ENCODE results near the gene MPC2.
"Not testable (repeated sequence)": the region's sequence is repeated elsewhere in the genome, so short reads cannot be mapped to it uniquely, and the experiment has no call there.

The MPC2 gene

GRCh38 chr1:167904652-167905130 is 32.2 kb downstream of the MPC2 start:
- DNase-seq: no peak

- DNase-seq: no peak
Observed at GRCh38 chr1:167900907-167901306, 36.0 kb downstream of the MPC2 start.

DNA sequence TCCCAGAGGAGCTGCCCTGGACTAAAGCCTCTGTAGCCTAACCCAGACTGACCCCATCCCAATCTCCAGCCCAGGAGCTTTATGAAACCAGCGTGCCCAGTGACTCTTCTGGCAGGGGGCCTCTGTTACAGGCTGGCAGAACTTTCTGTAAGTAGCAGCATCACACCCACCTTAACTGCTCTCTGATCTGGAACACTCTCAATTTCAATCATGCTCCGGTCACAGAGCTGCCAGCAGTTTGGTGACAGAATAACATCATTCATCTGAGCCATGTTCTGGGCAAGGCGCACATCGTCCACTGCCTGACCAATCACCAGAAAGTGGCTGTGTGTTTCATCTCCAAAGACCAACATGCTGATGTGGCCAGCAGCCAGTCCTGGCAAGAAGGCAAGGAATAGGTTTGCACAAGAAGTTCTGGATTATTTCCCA is 37.6 kb downstream of the MPC2 start:
- no peak for DNase-seq

DNA sequence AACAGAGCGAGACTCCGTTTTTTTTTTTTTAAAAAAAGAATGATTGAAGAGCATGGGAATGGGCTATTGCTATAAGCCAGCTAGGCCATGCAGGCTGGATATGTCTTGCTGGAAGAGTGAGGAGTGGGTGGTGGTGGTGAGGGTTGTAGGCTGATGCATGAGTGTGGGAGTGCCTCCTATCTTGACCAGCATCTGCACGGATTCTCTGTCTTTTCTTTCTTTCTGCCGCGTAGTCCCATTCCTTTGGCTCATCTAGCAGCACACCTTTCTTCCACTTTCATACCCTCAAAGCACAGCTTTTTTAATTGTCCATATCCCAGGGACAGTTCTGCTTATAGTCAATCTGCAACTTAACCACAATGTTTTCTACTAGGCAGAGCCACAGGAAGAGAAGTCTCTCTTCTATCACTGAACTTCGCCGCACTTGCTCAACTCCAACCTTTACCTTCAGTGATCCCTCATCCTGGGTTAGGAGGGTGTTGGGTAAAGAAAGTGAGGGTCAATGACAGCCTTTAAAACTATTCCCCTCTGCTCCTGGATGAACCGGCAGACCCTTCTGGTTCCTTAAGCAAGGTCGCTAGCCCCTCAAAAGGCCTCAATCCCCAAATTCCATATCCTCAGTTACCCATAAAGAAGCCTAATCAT is 38.2 kb downstream of the MPC2 start:
- no peak for DNase-seq

DNA sequence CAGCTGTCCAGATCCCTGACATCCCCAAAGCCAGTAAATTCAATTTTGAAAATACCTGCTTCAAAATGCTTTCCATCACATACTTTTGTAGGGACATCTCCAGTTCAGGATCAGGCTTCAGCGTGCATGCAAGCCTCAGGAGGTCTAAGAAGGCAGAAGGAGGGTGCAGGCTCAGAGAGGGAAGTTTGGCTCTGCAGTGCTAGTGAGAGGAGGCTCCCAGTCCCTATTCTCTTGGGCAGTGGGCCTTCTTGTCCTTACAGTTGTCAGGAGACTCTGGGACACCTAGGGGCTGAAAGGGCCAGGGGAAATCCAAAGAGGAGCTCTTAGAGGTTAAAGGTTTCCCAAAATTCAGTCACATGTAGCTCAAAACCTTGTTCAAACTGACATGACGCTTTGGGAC is 43.1 kb downstream of the MPC2 start:
- no peak for DNase-seq

DNA sequence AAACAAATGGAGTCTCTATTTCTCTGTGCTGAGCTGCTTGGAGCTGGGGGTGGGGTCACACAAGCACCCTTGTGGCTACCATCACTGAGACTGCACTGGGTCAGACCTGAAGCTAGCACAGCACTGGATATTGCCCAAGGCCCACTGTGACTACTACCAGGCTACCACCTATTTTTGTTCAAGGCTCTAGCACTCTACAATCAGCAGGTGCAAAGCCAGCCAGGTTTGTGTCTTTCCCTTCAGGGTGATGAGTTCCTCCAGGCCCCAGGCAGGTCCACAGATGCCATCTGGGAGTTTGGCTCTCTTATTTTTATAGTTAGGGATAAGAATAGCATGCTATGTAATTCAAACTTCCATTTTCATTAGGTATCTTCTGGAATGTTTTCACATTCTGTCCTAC is 46.5 kb downstream of the MPC2 start:
- DNase-seq: no peak

DNA sequence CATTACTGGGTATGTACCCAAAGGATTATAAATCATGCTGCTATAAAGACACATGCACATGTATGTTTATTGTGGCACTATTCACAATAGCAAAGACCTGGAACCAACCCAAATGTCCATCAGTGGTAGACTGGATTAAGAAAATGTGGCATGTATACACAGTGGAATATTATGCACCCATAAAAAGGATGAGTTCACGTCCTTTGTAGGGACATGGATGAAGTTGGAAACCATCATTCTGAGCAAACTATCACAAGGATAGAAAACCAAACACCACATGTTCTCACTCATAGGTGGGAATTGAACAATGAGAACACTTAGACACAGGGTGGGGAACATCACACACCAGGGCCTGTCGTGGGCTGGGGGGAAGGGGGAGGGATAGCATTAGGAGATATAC is 49.7 kb downstream of the MPC2 start:
- DNase-seq: not testable (repeated sequence)

GRCh38 chr1:167882376-167882775 is 54.5 kb downstream of the MPC2 start:
- DNase-seq: no peak

DNA sequence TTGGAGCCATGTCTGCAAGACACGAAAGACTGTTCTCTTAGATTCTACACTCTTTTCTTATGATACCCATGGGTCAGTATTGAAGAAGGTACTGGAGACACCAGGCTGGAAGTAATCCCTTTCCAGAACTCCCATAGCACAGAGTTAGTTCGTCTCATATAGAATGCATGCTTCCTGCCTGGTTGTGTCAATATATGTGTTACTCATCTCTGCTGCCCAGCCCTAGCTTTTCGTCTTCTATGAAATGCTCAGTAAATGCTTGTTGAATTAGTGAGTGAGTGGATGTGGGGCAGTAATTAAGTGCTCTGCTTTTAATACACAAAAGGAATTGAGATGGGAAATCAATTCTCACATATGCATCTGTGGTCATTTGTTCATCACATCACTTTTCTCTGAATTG is 55.1 kb downstream of the MPC2 start:
- no peak for DNase-seq

DNA sequence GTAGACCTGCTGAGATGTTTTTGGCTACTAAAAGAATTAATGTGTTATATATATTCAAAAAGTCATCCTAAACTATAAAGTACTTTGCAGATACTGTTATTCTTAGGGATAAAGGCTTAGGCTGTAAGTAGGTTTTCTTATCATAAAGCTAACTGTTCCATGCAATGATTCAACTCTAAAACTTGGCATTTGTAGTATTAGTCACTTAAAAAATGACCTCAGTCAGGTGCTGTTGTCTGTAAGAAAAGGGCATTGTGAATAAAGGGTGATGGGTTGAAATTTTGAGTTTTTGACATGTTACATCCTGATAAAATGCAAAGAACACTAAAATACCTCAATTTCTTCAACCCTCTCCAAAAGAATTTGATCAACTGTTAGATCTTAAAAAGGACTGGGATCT is 55.8 kb downstream of the MPC2 start:
- no peak for DNase-seq

GRCh38 chr1:167880580-167881021 is 56.3 kb downstream of the MPC2 start:
- DNase-seq: no peak

DNA sequence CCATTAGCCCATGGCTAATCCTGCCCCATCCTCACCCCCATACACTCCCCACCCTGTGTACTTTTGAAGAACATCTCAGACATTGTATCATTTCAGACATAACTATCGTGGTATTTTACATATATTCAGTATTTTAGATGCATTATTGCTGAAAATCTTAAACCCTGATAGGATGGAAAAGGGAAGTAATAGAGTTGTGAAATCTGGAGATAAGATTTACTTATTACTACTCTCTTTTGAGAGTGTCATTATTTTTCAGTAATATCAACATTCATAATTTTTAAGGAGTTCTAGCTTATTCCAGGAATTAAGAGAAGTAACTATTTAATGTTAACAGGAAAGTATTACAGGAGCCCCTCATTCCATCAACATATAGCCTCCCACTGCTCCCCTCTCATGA is 57.4 kb downstream of the MPC2 start:
- no peak for DNase-seq

GRCh38 chr1:167878372-167879160 is 58.3 kb downstream of the MPC2 start:
- DNase-seq: no peak

DNA sequence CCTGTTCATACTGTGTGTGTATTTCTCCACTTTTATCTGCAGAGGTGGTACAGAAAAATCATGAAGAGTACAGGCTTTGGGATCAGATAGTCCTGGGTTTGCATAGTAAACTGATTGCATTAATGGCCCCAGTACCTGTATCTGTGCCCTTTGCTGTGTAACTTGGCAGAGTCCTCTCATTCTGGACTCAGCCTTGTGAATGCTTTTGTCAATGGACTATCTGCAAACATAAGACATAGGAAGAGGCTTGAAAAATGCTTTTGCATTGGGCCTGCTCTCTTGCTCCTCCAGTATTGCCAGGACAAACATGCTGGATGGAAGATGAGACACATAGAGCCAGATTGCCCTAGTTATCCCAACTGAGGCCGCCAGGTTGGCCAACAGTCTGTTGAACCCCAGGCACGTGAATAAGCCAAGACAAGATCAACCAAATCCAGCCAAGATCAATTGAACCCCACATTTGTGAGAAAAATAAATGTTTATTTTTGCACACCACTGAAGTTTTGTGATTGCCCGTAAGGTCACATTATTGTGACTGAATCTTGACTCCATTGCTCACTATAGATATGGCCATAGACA is 60.2 kb downstream of the MPC2 start:
- DNase-seq: no peak

DNA sequence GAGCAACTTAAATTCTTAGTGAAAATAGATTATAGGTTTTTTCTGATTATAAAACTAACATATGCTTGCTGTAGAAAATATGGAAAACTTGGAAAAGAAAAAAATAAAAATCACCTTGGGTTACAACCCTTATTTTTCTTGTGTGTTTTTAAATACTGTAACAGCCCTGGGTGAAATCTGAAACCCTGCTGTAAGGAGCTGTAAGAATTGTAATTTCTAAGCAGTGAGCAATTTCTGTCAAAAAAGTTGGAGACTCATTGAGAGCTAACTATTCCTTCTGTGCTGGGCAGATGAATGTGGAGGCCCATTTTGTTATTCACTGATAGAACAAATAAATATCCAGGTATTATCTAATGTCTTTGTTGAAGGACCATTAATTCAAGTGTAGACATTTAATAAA is 65.5 kb downstream of the MPC2 start:
- DNase-seq: no peak

DNA sequence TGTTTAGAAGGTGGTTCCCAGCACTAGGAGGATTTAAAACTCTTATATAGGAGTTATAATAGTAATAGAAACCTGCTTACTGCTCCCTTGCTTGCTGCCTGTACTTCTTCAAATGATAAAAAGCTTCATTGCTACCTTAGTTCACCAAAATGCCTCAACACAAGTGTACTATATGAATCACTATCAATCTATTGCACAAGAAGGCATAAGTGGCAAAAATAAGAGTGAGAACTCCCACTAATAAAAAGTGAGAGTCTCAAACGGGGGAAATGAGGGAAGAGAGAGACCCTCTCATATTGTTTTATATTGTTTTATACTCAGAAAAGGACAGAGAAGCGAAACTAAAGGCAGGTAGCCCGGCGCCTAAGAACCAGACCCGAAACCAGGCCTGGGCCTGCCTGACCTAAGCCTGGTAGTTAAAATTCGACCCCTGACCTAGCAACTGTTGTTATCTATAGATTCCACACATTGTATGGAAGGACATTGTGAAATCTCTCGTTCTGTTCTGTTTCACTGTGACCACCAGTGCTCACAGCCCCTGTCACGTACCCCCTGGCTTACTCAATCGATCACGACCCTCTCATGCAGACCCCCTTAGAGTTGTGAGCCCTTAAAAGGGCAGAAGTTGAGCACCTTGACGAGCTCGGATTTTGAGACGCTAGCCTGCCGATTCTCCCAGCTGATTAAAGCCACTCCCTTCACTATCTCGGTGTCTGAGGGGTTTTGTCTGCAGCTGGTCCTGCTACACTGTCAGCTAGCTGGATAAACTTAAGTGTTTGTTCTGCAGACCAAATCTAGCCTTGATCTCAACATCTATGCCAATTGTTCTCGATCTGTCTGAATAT is 67.5 kb downstream of the MPC2 start:
- DNase-seq: not testable (repeated sequence)

- DNase-seq: not testable (repeated sequence)
Observed at GRCh38 chr1:167866739-167867414, 70.0 kb downstream of the MPC2 start.
